ENCODE results near the gene BMP7.
"Not testable (repeated sequence)": the region's sequence is repeated elsewhere in the genome, so short reads cannot be mapped to it uniquely, and the experiment has no call there.

The BMP7 gene

GRCh38 chr20:57194154-57194553 is 72.3 kb downstream of the BMP7 start:
- H3K27ac ChIP-seq, result no peak overlapping the region
- H3K36me3 ChIP-seq, result no peaks in the 10 kb centered on the region
- no peak overlapping the region for H3K4me3 ChIP-seq (ENCODE audit: low read depth in 1 of 2, low read length in 1 of 2)
- no peaks in the 10 kb centered on the region for H3K27me3 ChIP-seq
- TF ChIP-seq, protein P1, sequence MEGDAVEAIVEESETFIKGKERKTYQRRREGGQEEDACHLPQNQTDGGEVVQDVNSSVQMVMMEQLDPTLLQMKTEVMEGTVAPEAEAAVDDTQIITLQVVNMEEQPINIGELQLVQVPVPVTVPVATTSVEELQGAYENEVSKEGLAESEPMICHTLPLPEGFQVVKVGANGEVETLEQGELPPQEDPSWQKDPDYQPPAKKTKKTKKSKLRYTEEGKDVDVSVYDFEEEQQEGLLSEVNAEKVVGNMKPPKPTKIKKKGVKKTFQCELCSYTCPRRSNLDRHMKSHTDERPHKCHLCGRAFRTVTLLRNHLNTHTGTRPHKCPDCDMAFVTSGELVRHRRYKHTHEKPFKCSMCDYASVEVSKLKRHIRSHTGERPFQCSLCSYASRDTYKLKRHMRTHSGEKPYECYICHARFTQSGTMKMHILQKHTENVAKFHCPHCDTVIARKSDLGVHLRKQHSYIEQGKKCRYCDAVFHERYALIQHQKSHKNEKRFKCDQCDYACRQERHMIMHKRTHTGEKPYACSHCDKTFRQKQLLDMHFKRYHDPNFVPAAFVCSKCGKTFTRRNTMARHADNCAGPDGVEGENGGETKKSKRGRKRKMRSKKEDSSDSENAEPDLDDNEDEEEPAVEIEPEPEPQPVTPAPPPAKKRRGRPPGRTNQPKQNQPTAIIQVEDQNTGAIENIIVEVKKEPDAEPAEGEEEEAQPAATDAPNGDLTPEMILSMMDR (IDR thresholded peaks at IDR 0.05), result no peak
- no peaks in the 10 kb centered on the region for H3K4me1 ChIP-seq (ENCODE audit: control insufficient read depth in 1 of 2, insufficient read depth in 1 of 2, low read depth in 1 of 2, low read length in 1 of 2)
- H3K9me3 ChIP-seq, result no peaks in the 10 kb centered on the region

GRCh38 chr20:57193094-57193493 is 73.3 kb downstream of the BMP7 start:
- no peak overlapping the region for H3K27ac ChIP-seq
- no peaks in the 10 kb centered on the region for H3K4me1 ChIP-seq (ENCODE audit: control insufficient read depth in 1 of 2, insufficient read depth in 1 of 2, low read depth in 1 of 2, low read length in 1 of 2)
- H3K36me3 ChIP-seq, result no peaks in the 10 kb centered on the region
- TF ChIP-seq, protein P1 (IDR thresholded peaks at IDR 0.05), result no peak
- H3K9me3 ChIP-seq, result no peaks in the 10 kb centered on the region
- no peak overlapping the region for H3K4me3 ChIP-seq (ENCODE audit: low read depth in 1 of 2, low read length in 1 of 2)
- no peaks in the 10 kb centered on the region for H3K27me3 ChIP-seq

- Histone ChIP-seq H3K27ac (no peak overlapping the region), H3K4me1 (ENCODE audit: control insufficient read depth in 1 of 2, insufficient read depth in 1 of 2, low read depth in 1 of 2, low read length in 1 of 2) (no peaks in the 10 kb centered on the region), H3K27me3 (no peaks in the 10 kb centered on the region), H3K4me3 (ENCODE audit: low read depth in 1 of 2, low read length in 1 of 2) (no peak overlapping the region), H3K9me3 (no peaks in the 10 kb centered on the region), H3K36me3 (no peaks in the 10 kb centered on the region)
- TF ChIP-seq, protein P1 (IDR thresholded peaks at IDR 0.05), result no peak
Observed at GRCh38 chr20:57192311-57192710, 74.1 kb downstream of the BMP7 start.

DNA sequence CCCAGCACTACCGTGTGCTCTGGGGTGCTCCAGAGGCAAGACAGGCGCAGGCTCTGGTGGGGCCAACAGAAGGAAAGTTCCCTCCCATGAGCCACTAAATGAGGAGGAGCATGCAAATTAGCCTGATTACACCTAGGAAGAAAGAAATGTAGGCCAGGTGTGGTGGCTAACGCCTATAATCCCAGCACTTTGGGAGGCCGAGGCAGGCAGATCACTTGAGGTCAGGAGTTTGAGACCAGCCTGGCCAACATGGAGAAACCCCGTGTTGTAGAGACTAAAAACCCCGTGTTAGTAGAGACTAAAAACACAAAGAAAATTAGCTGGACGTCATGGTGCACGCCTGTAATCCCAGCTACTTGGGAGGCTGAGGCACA is 75.2 kb downstream of the BMP7 start:
- not testable (repeated sequence) for H3K4me3 ChIP-seq (ENCODE audit: low read depth in 1 of 2, low read length in 1 of 2); H3K36me3 ChIP-seq; H3K9me3 ChIP-seq; H3K4me1 ChIP-seq (ENCODE audit: control insufficient read depth in 1 of 2, insufficient read depth in 1 of 2, low read depth in 1 of 2, low read length in 1 of 2); H3K27me3 ChIP-seq; H3K27ac ChIP-seq

- H3K27me3 ChIP-seq, result no peaks in the 10 kb centered on the region
- no peaks in the 10 kb centered on the region for H3K36me3 ChIP-seq
- no peaks in the 10 kb centered on the region for H3K9me3 ChIP-seq
- H3K4me3 ChIP-seq (ENCODE audit: low read depth in 1 of 2, low read length in 1 of 2), result no peak overlapping the region
- TF ChIP-seq, protein P1 (IDR thresholded peaks at IDR 0.05), result no peak
- H3K4me1 ChIP-seq (ENCODE audit: control insufficient read depth in 1 of 2, insufficient read depth in 1 of 2, low read depth in 1 of 2, low read length in 1 of 2), result no peaks in the 10 kb centered on the region
- H3K27ac ChIP-seq, result no peak overlapping the region
Observed at GRCh38 chr20:57190536-57191264, 75.7 kb downstream of the BMP7 start.

DNA sequence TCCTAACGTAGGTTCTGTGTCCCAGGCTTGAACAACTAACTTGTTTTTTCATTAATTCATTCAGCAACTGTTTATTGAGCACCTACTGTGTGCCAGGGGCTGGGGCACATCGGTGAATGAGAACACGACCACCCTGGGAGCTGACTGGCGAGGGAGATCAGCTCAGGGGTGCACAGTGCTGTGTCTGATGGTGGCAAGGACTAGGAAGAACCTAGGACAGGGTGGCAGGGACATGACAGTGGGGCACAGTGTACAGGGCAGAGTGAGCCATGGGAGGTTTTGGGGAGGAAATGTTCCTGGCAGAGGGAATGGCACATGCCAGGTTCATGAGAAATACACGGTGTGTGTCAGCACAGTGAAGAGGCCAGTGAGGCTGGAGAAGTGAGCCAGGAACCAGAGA is 76.7 kb downstream of the BMP7 start:
- H3K9me3 ChIP-seq, result no peaks in the 10 kb centered on the region
- no peaks in the 10 kb centered on the region for H3K27me3 ChIP-seq
- TF ChIP-seq, protein P1 (IDR thresholded peaks at IDR 0.05), result no peak
- no peaks in the 10 kb centered on the region for H3K4me1 ChIP-seq (ENCODE audit: control insufficient read depth in 1 of 2, insufficient read depth in 1 of 2, low read depth in 1 of 2, low read length in 1 of 2)
- H3K27ac ChIP-seq, result no peak overlapping the region
- H3K36me3 ChIP-seq, result no peaks in the 10 kb centered on the region
- H3K4me3 ChIP-seq (ENCODE audit: low read depth in 1 of 2, low read length in 1 of 2), result no peak overlapping the region

All from neutrophil (primary cell).